ENCODE results near the gene ATP5ME. TPM values are rescaled to one million over a fixed set of nuclear protein-coding genes. Genes with fewer than 3 reads are reported as not detected.

Gene ATP5ME
- total RNA-seq, 2 donors from 2014 or later: 416 to 553 TPM

DNA sequence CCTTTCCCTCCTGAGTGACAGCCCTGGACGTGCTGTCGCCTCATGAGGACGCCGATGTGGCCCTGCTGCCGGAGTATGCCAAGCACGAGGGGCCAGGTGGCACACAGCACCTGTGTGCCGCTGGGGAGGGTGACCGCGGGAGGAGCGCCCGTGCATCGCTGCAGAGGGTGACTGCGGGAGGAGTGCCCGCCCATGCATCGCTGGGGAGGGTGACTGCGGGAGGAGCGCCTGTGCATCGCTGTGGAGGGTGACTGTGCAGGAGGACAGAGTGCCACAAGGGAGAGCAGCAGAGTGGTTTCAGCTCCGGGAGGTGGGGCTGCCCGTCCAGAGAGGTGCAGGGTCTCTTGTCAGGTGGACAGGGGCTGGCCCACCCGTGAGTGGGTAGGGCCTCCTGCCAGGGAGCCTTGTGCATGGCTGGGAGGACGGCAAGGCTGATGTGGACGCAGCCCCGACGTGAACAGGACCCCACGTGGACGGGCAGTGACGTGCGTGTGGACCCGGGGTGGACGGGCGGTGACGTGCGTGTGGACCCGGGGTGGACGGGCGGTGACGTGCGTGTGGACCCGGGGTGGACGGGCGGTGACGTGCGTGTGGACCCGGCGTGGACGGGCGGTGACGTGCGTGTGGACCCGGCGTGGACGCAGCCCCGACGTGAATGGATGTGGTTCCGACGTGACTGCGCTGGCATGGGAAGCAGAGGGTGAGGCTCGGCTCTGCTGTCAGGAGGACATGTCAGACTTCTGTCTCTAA, 46.2 kb upstream of the ATP5ME start:
- H3K27ac ChIP-seq: no peak overlapping the region
- H3K9ac ChIP-seq (ENCODE audit: low read depth in 2 of 2, low read length in 2 of 2): no peak overlapping the region
- no peaks in the 10 kb centered on the region for H3K36me3 ChIP-seq
- intact Hi-C loops (cut with DNase I): no loop called here
- TF ChIP-seq, protein P1, sequence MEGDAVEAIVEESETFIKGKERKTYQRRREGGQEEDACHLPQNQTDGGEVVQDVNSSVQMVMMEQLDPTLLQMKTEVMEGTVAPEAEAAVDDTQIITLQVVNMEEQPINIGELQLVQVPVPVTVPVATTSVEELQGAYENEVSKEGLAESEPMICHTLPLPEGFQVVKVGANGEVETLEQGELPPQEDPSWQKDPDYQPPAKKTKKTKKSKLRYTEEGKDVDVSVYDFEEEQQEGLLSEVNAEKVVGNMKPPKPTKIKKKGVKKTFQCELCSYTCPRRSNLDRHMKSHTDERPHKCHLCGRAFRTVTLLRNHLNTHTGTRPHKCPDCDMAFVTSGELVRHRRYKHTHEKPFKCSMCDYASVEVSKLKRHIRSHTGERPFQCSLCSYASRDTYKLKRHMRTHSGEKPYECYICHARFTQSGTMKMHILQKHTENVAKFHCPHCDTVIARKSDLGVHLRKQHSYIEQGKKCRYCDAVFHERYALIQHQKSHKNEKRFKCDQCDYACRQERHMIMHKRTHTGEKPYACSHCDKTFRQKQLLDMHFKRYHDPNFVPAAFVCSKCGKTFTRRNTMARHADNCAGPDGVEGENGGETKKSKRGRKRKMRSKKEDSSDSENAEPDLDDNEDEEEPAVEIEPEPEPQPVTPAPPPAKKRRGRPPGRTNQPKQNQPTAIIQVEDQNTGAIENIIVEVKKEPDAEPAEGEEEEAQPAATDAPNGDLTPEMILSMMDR (IDR thresholded peaks at IDR 0.05): no peak
- H3K4me1 ChIP-seq: peaks cover 8% of the 10 kb centered on the region
- no peaks in the 10 kb centered on the region for H3K27me3 ChIP-seq
- no peak for DNase-seq
- H3K4me3 ChIP-seq: no peak overlapping the region
- no peaks in the 10 kb centered on the region for H3K9me3 ChIP-seq

- intact Hi-C loops (cut with DNase I): no loop called here
- TF ChIP-seq, protein P1 (IDR thresholded peaks at IDR 0.05): no peak
- no peaks in the 10 kb centered on the region for H3K27me3 ChIP-seq
Observed at GRCh38 chr4:718460-718859, 44.4 kb upstream of the ATP5ME start.

DNA sequence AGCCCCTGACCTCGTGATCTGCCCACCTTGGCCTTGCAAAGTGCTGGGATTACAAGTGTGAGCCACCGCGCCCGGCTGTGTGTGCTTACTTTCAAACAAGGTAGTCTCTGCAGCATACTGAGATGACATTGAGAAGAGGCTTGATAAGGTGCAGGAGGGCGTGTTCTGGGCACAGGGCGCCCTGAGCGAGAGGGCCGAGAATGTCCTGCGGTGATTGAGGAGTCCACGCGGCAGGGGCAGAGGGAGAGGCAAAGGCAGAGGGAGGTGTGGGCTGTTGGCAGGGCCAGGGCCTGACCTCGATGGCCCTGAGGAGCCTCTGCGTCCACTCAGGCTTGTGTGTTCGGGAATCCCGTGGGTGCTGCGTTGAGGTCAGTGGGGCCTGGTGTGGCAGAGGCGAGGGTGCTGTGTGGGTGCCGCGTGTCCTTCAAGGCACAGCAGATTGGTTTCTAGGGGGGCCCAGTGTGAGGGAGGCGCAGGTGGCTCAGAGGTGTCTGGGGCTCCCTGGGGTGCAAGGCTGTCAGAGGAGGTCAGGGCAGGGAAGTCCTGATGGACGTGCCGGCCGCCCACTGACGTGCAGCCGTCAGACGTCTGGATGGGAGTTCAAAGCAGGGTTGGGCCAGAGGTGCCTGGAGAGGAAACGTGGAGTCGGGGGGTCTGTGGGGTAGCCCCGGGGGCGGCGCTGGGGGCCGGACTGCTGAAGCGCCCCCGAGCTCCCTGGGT, 43.7 kb upstream of the ATP5ME start:
- no peak for DNase-seq
- no peak overlapping the region for H3K27ac ChIP-seq
- no peaks in the 10 kb centered on the region for H3K4me1 ChIP-seq

More at GRCh38 chr4:718460-718859, 44.4 kb upstream of the ATP5ME start:
- no peak for DNase-seq
- Histone ChIP-seq H3K9me3 (no peaks in the 10 kb centered on the region), H3K9ac (ENCODE audit: low read depth in 2 of 2, low read length in 2 of 2) (no peak overlapping the region), H3K36me3 (no peaks in the 10 kb centered on the region), H3K27ac (no peak overlapping the region), H3K4me3 (no peak overlapping the region), H3K4me1 (peaks cover under 1% of the 10 kb centered on the region)

DNA sequence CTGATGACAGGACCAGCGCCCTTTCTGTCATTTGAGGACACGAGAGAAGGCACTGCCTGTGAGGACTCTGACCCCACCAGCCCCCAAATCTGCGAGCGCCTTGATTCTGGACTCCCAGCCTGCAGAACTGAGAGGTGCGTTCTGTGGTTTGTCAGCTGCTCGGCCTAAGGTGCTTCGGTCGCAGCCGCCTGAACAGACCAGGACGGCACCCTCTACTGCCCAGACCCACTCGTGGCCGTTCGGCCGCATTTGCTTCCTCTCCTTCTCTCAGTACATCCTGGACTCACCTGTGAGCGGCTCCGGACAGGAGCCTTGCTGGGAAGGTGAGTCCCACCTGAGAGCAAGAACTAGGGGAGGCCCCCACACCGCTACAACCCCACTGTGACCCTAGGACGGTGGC, 40.0 kb upstream of the ATP5ME start:
- intact Hi-C loops (cut with DNase I): no loop called here
- no peak overlapping the region for H3K4me3 ChIP-seq
- H3K27me3 ChIP-seq: no peaks in the 10 kb centered on the region
- no peaks in the 10 kb centered on the region for H3K4me1 ChIP-seq
- no peak overlapping the region for H3K27ac ChIP-seq
- no peaks in the 10 kb centered on the region for H3K9me3 ChIP-seq
- no peak for DNase-seq
- H3K36me3 ChIP-seq: no peaks in the 10 kb centered on the region
- TF ChIP-seq, protein P1 (IDR thresholded peaks at IDR 0.05): no peak
- H3K9ac ChIP-seq (ENCODE audit: low read depth in 2 of 2, low read length in 2 of 2): no peak overlapping the region

More for the DNA sequence above, 43.7 kb upstream of the ATP5ME start:
- no peaks in the 10 kb centered on the region for H3K36me3 ChIP-seq
- H3K9me3 ChIP-seq: no peaks in the 10 kb centered on the region
- H3K27me3 ChIP-seq: no peaks in the 10 kb centered on the region
- H3K4me3 ChIP-seq: no peak overlapping the region
- intact Hi-C loops (cut with DNase I): no loop called here
- H3K9ac ChIP-seq (ENCODE audit: low read depth in 2 of 2, low read length in 2 of 2): no peak overlapping the region
- TF ChIP-seq, protein P1 (IDR thresholded peaks at IDR 0.05): no peak

GRCh38 chr4:712916-713632, 39.0 kb upstream of the ATP5ME start:
- Histone ChIP-seq H3K4me3 (no peak overlapping the region), H3K27ac (no peak overlapping the region), H3K27me3 (no peaks in the 10 kb centered on the region), H3K9me3 (no peaks in the 10 kb centered on the region), H3K9ac (ENCODE audit: low read depth in 2 of 2, low read length in 2 of 2) (no peak overlapping the region), H3K4me1 (peaks cover 3% of the 10 kb centered on the region), H3K36me3 (no peaks in the 10 kb centered on the region)
- no peak for DNase-seq
- intact Hi-C loops (cut with DNase I): no loop called here
- TF ChIP-seq, protein P1 (IDR thresholded peaks at IDR 0.05): no peak

All from colonic mucosa (tissue), 4 donors.